Measurements from ENCODE around the gene SUSD4.

The SUSD4 gene

DNA sequence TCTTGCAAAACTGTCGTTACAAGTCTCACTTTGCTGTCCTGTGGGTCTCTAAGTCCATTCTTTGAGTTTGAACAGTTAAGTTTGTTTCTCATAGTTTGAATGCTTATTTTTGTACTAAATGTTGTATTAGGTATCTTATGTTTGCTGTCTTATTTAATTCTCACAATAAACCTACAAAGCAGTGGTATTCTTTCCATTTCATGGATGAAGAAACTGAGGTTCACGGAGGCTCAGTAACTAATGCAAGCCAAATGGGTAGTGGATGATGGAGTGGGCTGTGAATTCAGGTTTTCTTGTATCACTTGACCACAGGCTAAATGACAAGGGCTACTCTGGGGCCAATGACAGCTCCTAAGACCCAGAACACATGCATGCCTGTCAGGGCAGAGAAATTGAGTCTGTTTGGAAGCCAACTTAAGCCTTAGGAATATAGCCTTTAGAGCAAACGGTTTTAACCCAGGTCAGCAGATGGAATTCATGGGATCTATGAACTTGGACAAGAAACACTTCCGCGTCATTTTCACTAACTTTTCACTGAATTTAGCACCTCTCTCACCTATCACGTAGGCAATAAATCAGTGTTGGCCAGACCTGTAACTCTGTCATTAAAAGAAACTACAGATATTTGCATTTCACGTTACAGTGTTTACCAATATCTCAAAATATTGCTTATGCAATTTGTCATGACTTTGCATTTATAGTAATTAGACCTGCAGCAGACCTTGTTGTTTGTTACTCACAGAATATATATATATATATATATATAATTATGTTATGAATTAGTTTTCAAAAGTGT lies 153.8 kb downstream of the SUSD4 start:
- Mint-ChIP-seq H3K27ac (no peak overlapping the region), H3K36me3 (ENCODE audit: low read depth) (no peaks in the 10 kb centered on the region), H3K27me3 (peaks cover 7% of the 10 kb centered on the region), H3K4me1 (ENCODE audit: low read depth) (no peaks in the 10 kb centered on the region), H3K4me3 (no peak overlapping the region), H3K9me3 (no peaks in the 10 kb centered on the region)
- DNase-seq: no peak

DNA sequence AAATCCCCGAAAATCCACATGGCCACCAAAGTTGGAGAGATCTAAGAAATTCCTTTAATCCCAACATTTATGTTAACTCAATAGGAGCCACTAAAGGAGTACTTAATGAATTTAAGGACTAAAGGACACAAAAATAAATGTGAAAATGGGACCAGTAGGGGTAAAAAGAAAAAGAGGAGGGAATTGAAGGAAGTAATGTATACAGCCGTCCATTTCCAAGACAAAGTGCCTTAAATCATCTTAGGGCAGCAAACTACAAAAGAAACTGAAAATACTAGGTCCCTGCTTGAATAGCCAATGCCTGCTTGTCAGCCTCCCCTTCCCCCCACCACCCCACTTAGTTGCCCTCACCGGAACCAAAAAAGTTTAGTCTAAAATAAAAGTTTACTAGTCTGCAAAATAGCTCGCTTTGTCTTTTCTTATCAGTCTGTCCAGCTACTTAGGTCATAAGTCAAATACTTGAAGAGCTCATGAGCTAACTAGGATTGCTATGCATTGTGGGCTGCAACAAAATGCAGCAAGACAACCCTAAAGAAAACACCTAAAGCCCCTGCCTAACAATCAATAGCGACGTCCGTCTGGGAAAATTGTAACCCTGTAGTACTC lies 154.6 kb downstream of the SUSD4 start:
- Mint-ChIP-seq H3K27me3 (peaks cover 7% of the 10 kb centered on the region), H3K4me1 (ENCODE audit: low read depth) (no peaks in the 10 kb centered on the region)

DNA sequence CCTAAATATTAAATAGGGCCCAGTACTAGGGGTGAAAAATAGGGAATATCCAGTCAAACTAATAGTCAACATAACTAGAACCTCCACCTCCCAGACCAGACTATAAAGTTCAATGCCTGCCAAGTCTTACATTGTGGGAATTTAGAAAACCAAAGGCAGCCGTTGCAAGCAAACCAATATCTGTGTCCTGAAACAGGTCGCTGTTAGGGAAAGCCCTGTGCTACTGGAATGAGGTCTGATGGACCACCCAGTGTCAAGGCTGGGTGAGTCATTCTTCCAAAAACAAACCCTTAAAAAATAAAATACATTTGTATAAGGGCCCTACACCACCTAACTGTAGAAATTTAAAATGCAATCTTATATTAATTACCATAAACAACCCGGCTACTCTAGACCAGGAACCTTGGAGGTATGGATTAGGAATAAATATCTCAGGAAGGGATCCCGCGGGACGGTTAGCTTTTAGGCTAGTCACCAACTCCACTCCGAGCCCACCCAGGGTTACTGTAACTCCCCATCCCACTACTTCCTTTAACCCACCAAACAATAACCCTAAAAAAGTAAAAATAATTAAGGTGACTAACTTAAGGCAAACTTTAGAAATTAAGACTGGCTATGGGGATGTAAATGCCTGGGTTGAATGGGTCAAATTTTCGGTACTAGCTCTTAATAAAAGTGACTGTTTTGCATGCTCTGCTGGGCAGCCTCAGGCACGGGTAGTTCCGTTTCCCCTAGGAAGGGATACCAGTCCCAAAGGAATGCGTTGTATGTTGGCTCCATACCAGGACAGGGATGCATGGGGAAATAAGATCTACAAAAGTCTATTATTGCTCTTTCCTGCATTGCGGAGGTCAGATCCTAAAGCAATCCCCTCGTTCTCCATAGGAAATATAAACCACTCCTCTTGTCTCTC lies 155.6 kb downstream of the SUSD4 start:
- Mint-ChIP-seq H3K27me3 (peaks cover 7% of the 10 kb centered on the region), H3K9me3 (no peaks in the 10 kb centered on the region), H3K4me1 (ENCODE audit: low read depth) (no peaks in the 10 kb centered on the region), H3K4me3 (no peak overlapping the region), H3K27ac (no peak overlapping the region), H3K36me3 (ENCODE audit: low read depth) (no peaks in the 10 kb centered on the region)
- no peak for DNase-seq

More for the DNA sequence above, 154.6 kb downstream of the SUSD4 start:
- Mint-ChIP-seq H3K27ac (no peak overlapping the region), H3K9me3 (no peaks in the 10 kb centered on the region), H3K36me3 (ENCODE audit: low read depth) (no peaks in the 10 kb centered on the region), H3K4me3 (no peak overlapping the region)
- DNase-seq: no peak

- H3K27me3 Mint-ChIP-seq: peaks cover 7% of the 10 kb centered on the region
- H3K27ac Mint-ChIP-seq: no peak overlapping the region
- no peaks in the 10 kb centered on the region for H3K9me3 Mint-ChIP-seq
- no peak overlapping the region for H3K4me3 Mint-ChIP-seq
- no peaks in the 10 kb centered on the region for H3K36me3 Mint-ChIP-seq (ENCODE audit: low read depth)
- no peak for DNase-seq
- H3K4me1 Mint-ChIP-seq (ENCODE audit: low read depth): no peaks in the 10 kb centered on the region
Observed at GRCh38 chr1:223207293-223208066, 156.5 kb downstream of the SUSD4 start.

- Mint-ChIP-seq H3K9me3 (no peaks in the 10 kb centered on the region), H3K4me3 (no peak overlapping the region), H3K27me3 (peaks cover 11% of the 10 kb centered on the region), H3K4me1 (ENCODE audit: low read depth) (no peaks in the 10 kb centered on the region), H3K27ac (no peak overlapping the region), H3K36me3 (ENCODE audit: low read depth) (no peaks in the 10 kb centered on the region)
- DNase-seq: no peak
Observed at GRCh38 chr1:223204424-223204823, 159.6 kb downstream of the SUSD4 start.

GRCh38 chr1:223203694-223204093 lies 160.3 kb downstream of the SUSD4 start:
- Mint-ChIP-seq H3K36me3 (ENCODE audit: low read depth) (no peaks in the 10 kb centered on the region), H3K4me3 (no peak overlapping the region), H3K27ac (no peak overlapping the region), H3K4me1 (ENCODE audit: low read depth) (peaks cover 2% of the 10 kb centered on the region), H3K9me3 (no peaks in the 10 kb centered on the region), H3K27me3 (peaks cover 9% of the 10 kb centered on the region)
- no peak for DNase-seq

GRCh38 chr1:223203034-223203408 lies 161.0 kb downstream of the SUSD4 start:
- Mint-ChIP-seq H3K4me1 (ENCODE audit: low read depth) (peaks cover 8% of the 10 kb centered on the region), H3K9me3 (no peaks in the 10 kb centered on the region), H3K27me3 (peaks cover 7% of the 10 kb centered on the region), H3K4me3 (no peak overlapping the region), H3K27ac (no peak overlapping the region), H3K36me3 (ENCODE audit: low read depth) (no peaks in the 10 kb centered on the region)
- no peak for DNase-seq

DNA sequence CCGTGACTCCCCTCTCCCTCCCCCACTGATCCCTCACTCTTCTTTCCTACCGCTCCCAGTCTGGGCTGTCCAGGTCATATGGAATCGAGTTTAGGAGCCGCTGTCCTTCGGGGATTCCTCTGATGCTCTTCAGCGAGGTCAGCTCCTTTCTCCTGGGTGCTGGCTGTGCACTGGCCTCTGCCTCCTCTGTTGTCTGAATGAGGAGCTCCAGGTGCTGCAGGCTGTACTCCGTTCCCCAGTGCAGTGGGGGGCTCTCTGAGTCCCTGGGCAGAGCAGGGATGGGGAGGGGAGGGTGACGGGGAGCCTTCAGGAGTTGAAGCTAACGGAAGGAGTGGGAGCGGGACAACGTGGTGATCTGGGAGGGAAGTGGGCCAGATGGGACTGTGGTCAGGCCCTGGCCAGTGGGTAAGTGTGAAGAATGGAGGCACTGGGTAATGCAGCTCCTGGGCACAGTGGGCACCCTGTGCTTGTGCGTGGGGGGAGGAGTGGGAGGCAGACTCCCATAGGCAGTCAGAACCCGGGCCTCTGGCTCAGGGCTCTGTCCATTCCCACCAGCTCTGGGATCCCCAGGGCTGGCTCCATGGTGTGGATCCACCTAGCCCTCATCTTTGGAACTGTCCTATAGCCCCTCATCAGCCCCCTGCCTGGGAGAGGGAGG lies 161.5 kb downstream of the SUSD4 start:
- DNase-seq: no peak
- H3K9me3 Mint-ChIP-seq: no peaks in the 10 kb centered on the region
- no peaks in the 10 kb centered on the region for H3K36me3 Mint-ChIP-seq (ENCODE audit: low read depth)
- H3K27me3 Mint-ChIP-seq: peaks cover 7% of the 10 kb centered on the region
- H3K4me3 Mint-ChIP-seq: no peak overlapping the region
- H3K27ac Mint-ChIP-seq: no peak overlapping the region
- peaks cover 8% of the 10 kb centered on the region for H3K4me1 Mint-ChIP-seq (ENCODE audit: low read depth)

GRCh38 chr1:223201967-223202366 lies 162.0 kb downstream of the SUSD4 start:
- Mint-ChIP-seq H3K4me3 (no peak overlapping the region), H3K4me1 (ENCODE audit: low read depth) (peaks cover 9% of the 10 kb centered on the region), H3K9me3 (no peaks in the 10 kb centered on the region), H3K27ac (no peak overlapping the region), H3K27me3 (peaks cover 7% of the 10 kb centered on the region), H3K36me3 (ENCODE audit: low read depth) (no peaks in the 10 kb centered on the region)
- no peak for DNase-seq

- peaks cover 12% of the 10 kb centered on the region for H3K4me1 Mint-ChIP-seq (ENCODE audit: low read depth)
- no peak for DNase-seq
- no peaks in the 10 kb centered on the region for H3K9me3 Mint-ChIP-seq
- H3K36me3 Mint-ChIP-seq (ENCODE audit: low read depth): no peaks in the 10 kb centered on the region
- H3K4me3 Mint-ChIP-seq: no peak overlapping the region
- peaks cover 7% of the 10 kb centered on the region for H3K27me3 Mint-ChIP-seq
- no peak overlapping the region for H3K27ac Mint-ChIP-seq
Observed at GRCh38 chr1:223200903-223201302, 163.1 kb downstream of the SUSD4 start.

GRCh38 chr1:223199094-223199647 lies 164.8 kb downstream of the SUSD4 start:
- no peak for DNase-seq
- H3K36me3 Mint-ChIP-seq (ENCODE audit: low read depth): no peaks in the 10 kb centered on the region
- H3K27ac Mint-ChIP-seq: no peak overlapping the region
- H3K4me3 Mint-ChIP-seq: no peak overlapping the region
- H3K9me3 Mint-ChIP-seq: no peaks in the 10 kb centered on the region
- peaks cover 12% of the 10 kb centered on the region for H3K4me1 Mint-ChIP-seq (ENCODE audit: low read depth)
- peaks cover 8% of the 10 kb centered on the region for H3K27me3 Mint-ChIP-seq

DNA sequence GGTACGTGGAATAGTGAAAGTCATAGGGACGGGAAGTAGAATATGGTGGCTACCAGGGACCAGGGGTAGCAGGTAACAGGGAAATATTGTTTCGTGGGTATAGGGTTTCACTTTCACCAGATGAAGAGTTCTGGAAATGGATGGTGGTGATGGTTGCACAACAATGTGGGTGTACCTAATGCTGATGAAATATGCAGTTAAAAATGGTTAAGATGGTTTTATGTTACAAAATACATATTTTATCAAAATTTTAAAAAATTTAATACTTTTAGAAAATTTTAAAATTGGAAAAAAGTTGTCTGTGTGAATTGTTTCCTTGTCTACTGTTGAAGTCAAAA lies 165.4 kb downstream of the SUSD4 start:
- Mint-ChIP-seq H3K4me3 (no peak overlapping the region), H3K36me3 (ENCODE audit: low read depth) (no peaks in the 10 kb centered on the region), H3K27me3 (peaks cover 10% of the 10 kb centered on the region), H3K4me1 (ENCODE audit: low read depth) (peaks cover 12% of the 10 kb centered on the region), H3K9me3 (no peaks in the 10 kb centered on the region), H3K27ac (no peak overlapping the region)
- no peak for DNase-seq

GRCh38 chr1:223197923-223198627 lies 165.9 kb downstream of the SUSD4 start:
- no peaks in the 10 kb centered on the region for H3K9me3 Mint-ChIP-seq
- DNase-seq: no peak
- no peak overlapping the region for H3K4me3 Mint-ChIP-seq
- H3K27me3 Mint-ChIP-seq: peaks cover 10% of the 10 kb centered on the region
- H3K4me1 Mint-ChIP-seq (ENCODE audit: low read depth): peaks cover 15% of the 10 kb centered on the region
- H3K36me3 Mint-ChIP-seq (ENCODE audit: low read depth): no peaks in the 10 kb centered on the region
- no peak overlapping the region for H3K27ac Mint-ChIP-seq
